ENCODE data around the gene GATAD2B.

- TF ChIP-seq CTCF (IDR thresholded peaks at IDR 0.05) (no peak), POLR2A (IDR thresholded peaks at IDR 0.05) (no peak), EP300 (IDR thresholded peaks at IDR 0.05) (no peak)
Measured at GRCh38 chr1:153929981-153930948, 7.5 kb upstream of the GATAD2B start.

All from ovary (tissue), 3 donors.